Measurements from ENCODE around the gene LRGUK. TPM values are rescaled to one million over a fixed set of nuclear protein-coding genes. Genes with fewer than 3 reads are reported as not detected.

The LRGUK gene
- total RNA-seq, 1 donor: 0.72 TPM

GRCh38 chr7:134126146-134126545, 994 bp upstream of the LRGUK start:
- peaks cover 8% of the 10 kb centered on the region for H3K4me1 ChIP-seq (ENCODE audit: insufficient read depth, low read length)
- H3K4me2 ChIP-seq (ENCODE audit: insufficient read depth, low read length): no peak overlapping the region
- TF ChIP-seq CTCF (IDR thresholded peaks at IDR 0.05; ENCODE audit: extremely low read depth, low read depth, low read length): no peak
- H2AFZ ChIP-seq (ENCODE audit: low read length): no peak overlapping the region
- H3K4me3 ChIP-seq (ENCODE audit: insufficient read depth, low read length): no peak overlapping the region
- no peaks in the 10 kb centered on the region for H3K79me2 ChIP-seq (ENCODE audit: insufficient read depth, low read length)
- no peak for DNase-seq (ENCODE audit: insufficient read length, low spot score, missing footprints)
- H3K9me3 ChIP-seq (ENCODE audit: low read depth, low read length): no peaks in the 10 kb centered on the region
- H3K27ac ChIP-seq (ENCODE audit: low read depth, low read length): no peak overlapping the region
- H4K20me1 ChIP-seq (ENCODE audit: insufficient read depth, low read length): no peaks in the 10 kb centered on the region
- H3K27me3 ChIP-seq (ENCODE audit: insufficient read depth, low read length): peaks cover 9% of the 10 kb centered on the region
- H3K36me3 ChIP-seq (ENCODE audit: insufficient read depth, low read length): no peaks in the 10 kb centered on the region

GRCh38 chr7:134126596-134126965, 559 bp upstream of the LRGUK start:
- no peak for TF ChIP-seq CTCF (IDR thresholded peaks at IDR 0.05; ENCODE audit: extremely low read depth, low read depth, low read length)
- DNase-seq (ENCODE audit: insufficient read length, low spot score, missing footprints): peak; percentile 14
- H3K4me1 ChIP-seq (ENCODE audit: insufficient read depth, low read length): peaks cover 8% of the 10 kb centered on the region
- no peak overlapping the region for H3K27ac ChIP-seq (ENCODE audit: low read depth, low read length)
- no peaks in the 10 kb centered on the region for H3K9me3 ChIP-seq (ENCODE audit: low read depth, low read length)
- H3K4me3 ChIP-seq (ENCODE audit: insufficient read depth, low read length): peak overlapping the region; percentile 84
- peak overlapping the region; percentile 98 for H3K4me2 ChIP-seq (ENCODE audit: insufficient read depth, low read length)
- peak overlapping the region; percentile 99 for H2AFZ ChIP-seq (ENCODE audit: low read length)
- no peaks in the 10 kb centered on the region for H4K20me1 ChIP-seq (ENCODE audit: insufficient read depth, low read length)
- H3K36me3 ChIP-seq (ENCODE audit: insufficient read depth, low read length): no peaks in the 10 kb centered on the region
- no peaks in the 10 kb centered on the region for H3K79me2 ChIP-seq (ENCODE audit: insufficient read depth, low read length)
- H3K27me3 ChIP-seq (ENCODE audit: insufficient read depth, low read length): peaks cover 9% of the 10 kb centered on the region

GRCh38 chr7:134128829-134129228, 1.7 kb downstream of the LRGUK start:
- Histone ChIP-seq H2AFZ (ENCODE audit: low read length) (no peak overlapping the region), H4K20me1 (ENCODE audit: insufficient read depth, low read length) (no peaks in the 10 kb centered on the region), H3K36me3 (ENCODE audit: insufficient read depth, low read length) (no peaks in the 10 kb centered on the region), H3K9me3 (ENCODE audit: low read depth, low read length) (no peaks in the 10 kb centered on the region), H3K27ac (ENCODE audit: low read depth, low read length) (no peak overlapping the region), H3K27me3 (ENCODE audit: insufficient read depth, low read length) (peaks cover 12% of the 10 kb centered on the region), H3K4me2 (ENCODE audit: insufficient read depth, low read length) (no peak overlapping the region), H3K4me3 (ENCODE audit: insufficient read depth, low read length) (no peak overlapping the region), H3K4me1 (ENCODE audit: insufficient read depth, low read length) (peaks cover 8% of the 10 kb centered on the region), H3K79me2 (ENCODE audit: insufficient read depth, low read length) (no peaks in the 10 kb centered on the region)
- no peak for DNase-seq (ENCODE audit: insufficient read length, low spot score, missing footprints)
- TF ChIP-seq CTCF (IDR thresholded peaks at IDR 0.05; ENCODE audit: extremely low read depth, low read depth, low read length): no peak

GRCh38 chr7:134129856-134130523, 2.9 kb downstream of the LRGUK start:
- H3K4me3 ChIP-seq (ENCODE audit: insufficient read depth, low read length): no peak overlapping the region
- H3K27ac ChIP-seq (ENCODE audit: low read depth, low read length): no peak overlapping the region
- no peak for TF ChIP-seq CTCF (IDR thresholded peaks at IDR 0.05; ENCODE audit: extremely low read depth, low read depth, low read length)
- peaks cover 16% of the 10 kb centered on the region for H3K27me3 ChIP-seq (ENCODE audit: insufficient read depth, low read length)
- H4K20me1 ChIP-seq (ENCODE audit: insufficient read depth, low read length): no peaks in the 10 kb centered on the region
- H3K4me1 ChIP-seq (ENCODE audit: insufficient read depth, low read length): peaks cover 8% of the 10 kb centered on the region
- no peaks in the 10 kb centered on the region for H3K36me3 ChIP-seq (ENCODE audit: insufficient read depth, low read length)
- H3K79me2 ChIP-seq (ENCODE audit: insufficient read depth, low read length): no peaks in the 10 kb centered on the region
- no peak overlapping the region for H3K4me2 ChIP-seq (ENCODE audit: insufficient read depth, low read length)
- DNase-seq (ENCODE audit: insufficient read length, low spot score, missing footprints): no peak
- H3K9me3 ChIP-seq (ENCODE audit: low read depth, low read length): no peaks in the 10 kb centered on the region
- H2AFZ ChIP-seq (ENCODE audit: low read length): no peak overlapping the region
